Hepatocyte (in vitro differentiated cells): ENCODE data around the gene SRMS.

Experiments used
- CTCF ChIP-seq: fragments of 200-600 bp; sonication (generic); IDR thresholded peaks from 2 replicates; pipeline ENCODE4 v1.5.1; 2016; ENCODE audit warnings: antibody characterized with exemption, mild to moderate bottlenecking; ENCODE audit not compliant: poor library complexity
- EZH2 ChIP-seq: fragments of 200-600 bp; sonication (generic); IDR thresholded peaks from 2 replicates; pipeline ENCODE4 v1.6.1; 2016; ENCODE audit warnings: antibody characterized with exemption, mild to moderate bottlenecking, borderline replicate concordance
- EZH2phosphoT487 ChIP-seq: fragments of 200-600 bp; sonication (generic); IDR thresholded peaks from one replicate; pipeline ENCODE4 v1.6.1; 2018; ENCODE audit warnings: antibody characterized with exemption, mild to moderate bottlenecking, low read depth, moderate library complexity; ENCODE audit not compliant: unreplicated experiment, severe bottlenecking

GRCh38 chr20:63539441-63540370, 7.8 kb downstream of the SRMS start:
- TF ChIP-seq CTCF (no peak), EZH2phosphoT487 (no peak), EZH2 (no peak)
